OCI-LY1 (cell line): ENCODE measurements around the gene IGFBP2.

Experiments
- H2AFZ ChIP-seq: fragments of 200-600 bp; sonication (generic), shearing (Covaris generic); 2 replicates; pipeline ENCODE4 v1.6.0; 2014; ENCODE audit warnings: antibody characterized with exemption, mild to moderate bottlenecking, low read length
- H3F3A ChIP-seq: fragments of 200-600 bp; sonication (generic), shearing (Covaris generic); 2 replicates; pipeline ENCODE4 v1.6.0; 2014; ENCODE audit warnings: mild to moderate bottlenecking, antibody characterized with exemption, low read length, moderate library complexity; ENCODE audit not compliant: insufficient read depth
- H3K27ac ChIP-seq: fragments of 200-600 bp; sonication (generic); 2 replicates; pipeline ENCODE4 v1.5.1; 2014; ENCODE audit warnings: low read length, mixed run types, mild to moderate bottlenecking, low read depth; ENCODE audit not compliant: poor library complexity, severe bottlenecking
- H3K27me3 ChIP-seq: fragments of 200-600 bp; sonication (generic); 2 replicates; pipeline ENCODE4 v1.6.0; 2014; ENCODE audit warnings: antibody characterized with exemption, mild to moderate bottlenecking, low read length, moderate library complexity; ENCODE audit not compliant: insufficient read depth
- H3K36me3 ChIP-seq: fragments of 200-600 bp; sonication (generic); 2 replicates; pipeline ENCODE4 v1.6.1; 2014; ENCODE audit warnings: mild to moderate bottlenecking, antibody characterized with exemption, low read length, moderate library complexity, mixed read lengths; ENCODE audit not compliant: insufficient read depth
- H3K4me1 ChIP-seq: fragments of 200-600 bp; sonication (generic); 2 replicates; pipeline ENCODE4 v1.5.1; 2014; ENCODE audit warnings: mild to moderate bottlenecking, low read length, moderate library complexity; ENCODE audit not compliant: insufficient read depth, severe bottlenecking
- H3K4me2 ChIP-seq: fragments of 200-600 bp; sonication (generic), shearing (Covaris generic); 2 replicates; pipeline ENCODE4 v1.6.1; 2014; ENCODE audit warnings: low read length
- H3K4me3 ChIP-seq: fragments of 200-600 bp; sonication (generic); 2 replicates; pipeline ENCODE4 v1.5.1; 2014; ENCODE audit warnings: low read length, low read depth, mild to moderate bottlenecking, mixed read lengths; ENCODE audit not compliant: poor library complexity, severe bottlenecking
- H3K79me2 ChIP-seq: fragments of 200-600 bp; shearing (Covaris generic); 2 replicates; pipeline ENCODE4 v1.6.1; 2016; ENCODE audit warnings: mixed run types, low read length, mixed read lengths; ENCODE audit not compliant: insufficient read depth
- H3K9ac ChIP-seq: fragments of 200-600 bp; sonication (generic), shearing (Covaris generic); 2 replicates; pipeline ENCODE4 v1.6.1; 2014; ENCODE audit warnings: mild to moderate bottlenecking, low read length, mixed read lengths
- H3K9me2 ChIP-seq: fragments of 200-600 bp; sonication (generic), shearing (Covaris generic); 2 replicates; pipeline ENCODE4 v1.6.1; 2014; ENCODE audit warnings: low read depth, mild to moderate bottlenecking, low read length, mixed read lengths
- H3K9me3 ChIP-seq: fragments of 200-600 bp; shearing (Covaris generic); 2 replicates; pipeline ENCODE4 v1.6.1; 2014; ENCODE audit warnings: low read length, mixed read lengths
- H4K20me1 ChIP-seq: fragments of 200-600 bp; sonication (generic), shearing (Covaris generic); 2 replicates; pipeline ENCODE4 v1.6.0; 2016; ENCODE audit warnings: mild to moderate bottlenecking, low read length; ENCODE audit not compliant: insufficient read depth
- CTCF ChIP-seq: fragments of 200-600 bp; sonication (generic), shearing (Covaris generic); IDR thresholded peaks from 2 replicates; pipeline ENCODE4 v1.5.1; 2017; ENCODE audit warnings: mild to moderate bottlenecking, antibody characterized with exemption, low read length, moderate library complexity, mixed read lengths
- EZH2 ChIP-seq: fragments of 200-600 bp; sonication (generic), shearing (Covaris generic); IDR thresholded peaks from 2 replicates; pipeline ENCODE4 v1.8.0; 2017; ENCODE audit warnings: borderline replicate concordance, mixed run types, mild to moderate bottlenecking, antibody characterized with exemption, low read length, moderate library complexity, mixed read lengths

Gene IGFBP2

GRCh38 chr2:216585441-216585840 lies 47.8 kb upstream of the IGFBP2 start:
- no peaks in the 10 kb centered on the region for H3K79me2 ChIP-seq
- H4K20me1 ChIP-seq: no peaks in the 10 kb centered on the region
- H3K9me3 ChIP-seq: no peaks in the 10 kb centered on the region
- no peaks in the 10 kb centered on the region for H3K36me3 ChIP-seq
- no peak overlapping the region for H2AFZ ChIP-seq
- H3K4me2 ChIP-seq: no peak overlapping the region
- no peaks in the 10 kb centered on the region for H3F3A ChIP-seq
- H3K27ac ChIP-seq: no peak overlapping the region
- no peak overlapping the region for H3K9ac ChIP-seq
- no peaks in the 10 kb centered on the region for H3K4me1 ChIP-seq
- H3K9me2 ChIP-seq: no peaks in the 10 kb centered on the region
- no peak overlapping the region for H3K4me3 ChIP-seq
- TF ChIP-seq EZH2: no peak
- TF ChIP-seq CTCF: no peak
- H3K27me3 ChIP-seq: no peaks in the 10 kb centered on the region

- no peak overlapping the region for H3K4me3 ChIP-seq
Measured at GRCh38 chr2:216588861-216589710, 44.1 kb upstream of the IGFBP2 start.

GRCh38 chr2:216589791-216590190 lies 43.4 kb upstream of the IGFBP2 start:
- Histone ChIP-seq H3K4me1 (no peaks in the 10 kb centered on the region), H3K9me2 (no peaks in the 10 kb centered on the region), H2AFZ (no peak overlapping the region), H4K20me1 (no peaks in the 10 kb centered on the region), H3K9me3 (no peaks in the 10 kb centered on the region), H3K9ac (no peak overlapping the region), H3K4me3 (no peak overlapping the region), H3K36me3 (no peaks in the 10 kb centered on the region), H3K27ac (no peak overlapping the region), H3K79me2 (no peaks in the 10 kb centered on the region), H3K27me3 (no peaks in the 10 kb centered on the region), H3F3A (no peaks in the 10 kb centered on the region), H3K4me2 (no peak overlapping the region)
- TF ChIP-seq EZH2 (no peak), CTCF (no peak)

More at GRCh38 chr2:216588861-216589710, 44.1 kb upstream of the IGFBP2 start:
- Histone ChIP-seq H3K27ac (no peak overlapping the region), H3K9ac (no peak overlapping the region), H3K27me3 (no peaks in the 10 kb centered on the region), H3K4me2 (no peak overlapping the region), H4K20me1 (no peaks in the 10 kb centered on the region), H3F3A (no peaks in the 10 kb centered on the region), H3K9me3 (no peaks in the 10 kb centered on the region), H3K4me1 (no peaks in the 10 kb centered on the region), H3K36me3 (no peaks in the 10 kb centered on the region), H3K79me2 (no peaks in the 10 kb centered on the region), H2AFZ (no peak overlapping the region), H3K9me2 (no peaks in the 10 kb centered on the region)
- TF ChIP-seq EZH2 (no peak), CTCF (no peak)
